Activated T-cell treated with anti-CD3 and anti-CD28 coated beads for 1 hour (primary cell): Measurements from ENCODE around the gene ZBTB45.
A peak's percentile ranks its signal among the peaks of the same experiment; 100 is the strongest.
"Not testable (repeated sequence)": the region's sequence is repeated elsewhere in the genome, so short reads cannot be mapped to it uniquely, and the experiment has no call there.

ENCODE experiments used
- DNase-seq: peaks from one replicate; pipeline ENCODE4 v3.0.0-alpha.2; 2020; ENCODE audit warnings: low read depth

Gene ZBTB45

DNA sequence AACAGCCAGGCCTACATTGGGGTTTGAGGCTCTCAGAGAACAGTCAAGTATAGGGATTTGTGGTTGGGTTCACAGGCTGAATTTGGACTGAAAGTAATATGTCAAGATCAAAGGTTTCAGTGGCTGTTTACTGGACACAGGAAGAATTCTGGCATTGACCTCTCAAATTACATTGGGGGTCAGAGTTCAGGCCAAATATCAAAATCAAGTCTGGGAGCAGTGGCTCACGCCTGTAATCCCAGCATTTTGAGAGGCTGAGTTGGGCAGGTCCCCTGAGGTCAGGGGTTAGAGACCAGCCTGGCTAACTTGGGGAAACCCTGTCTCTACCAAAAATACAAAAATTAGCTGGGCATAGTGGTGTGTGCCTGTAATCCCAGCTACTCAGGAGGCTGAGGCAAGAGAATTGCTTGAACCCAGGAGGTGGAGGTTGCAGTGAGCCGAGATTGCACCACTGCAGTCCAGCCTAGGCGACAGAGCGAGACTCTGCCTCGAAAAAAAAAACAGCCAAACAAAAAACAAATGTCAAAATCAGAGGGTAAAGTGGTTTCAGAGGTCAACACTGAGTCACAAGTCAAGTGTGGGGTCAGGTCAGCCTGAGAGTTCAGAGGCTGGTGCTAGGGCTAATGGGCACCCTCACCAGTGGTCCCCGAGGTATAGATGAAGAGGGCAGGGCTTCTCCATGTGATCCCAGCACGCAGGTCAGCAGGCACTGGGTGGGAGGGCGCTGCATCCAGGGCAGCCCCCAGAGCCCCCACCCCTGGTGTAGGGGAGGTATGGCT, 9.3 kb downstream of the ZBTB45 start:
- DNase-seq, result no peak

DNA sequence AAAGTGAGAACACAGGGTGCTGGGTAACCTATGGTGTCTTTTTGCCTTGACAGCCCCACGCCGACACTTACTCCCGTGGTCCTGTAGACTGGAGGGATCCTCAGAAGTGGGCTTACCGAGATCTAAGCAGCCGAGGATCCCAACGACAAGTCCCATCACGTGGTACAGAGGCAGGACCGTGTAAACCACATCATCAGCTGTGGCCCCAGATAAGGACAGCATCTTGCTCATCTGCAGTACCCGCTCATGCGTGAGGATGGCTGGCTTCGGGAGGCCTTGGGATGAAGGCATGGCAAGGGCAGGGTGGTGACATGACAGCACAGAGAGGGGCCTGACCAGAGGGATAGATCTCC, 9.9 kb downstream of the ZBTB45 start:
- no peak for DNase-seq

DNA sequence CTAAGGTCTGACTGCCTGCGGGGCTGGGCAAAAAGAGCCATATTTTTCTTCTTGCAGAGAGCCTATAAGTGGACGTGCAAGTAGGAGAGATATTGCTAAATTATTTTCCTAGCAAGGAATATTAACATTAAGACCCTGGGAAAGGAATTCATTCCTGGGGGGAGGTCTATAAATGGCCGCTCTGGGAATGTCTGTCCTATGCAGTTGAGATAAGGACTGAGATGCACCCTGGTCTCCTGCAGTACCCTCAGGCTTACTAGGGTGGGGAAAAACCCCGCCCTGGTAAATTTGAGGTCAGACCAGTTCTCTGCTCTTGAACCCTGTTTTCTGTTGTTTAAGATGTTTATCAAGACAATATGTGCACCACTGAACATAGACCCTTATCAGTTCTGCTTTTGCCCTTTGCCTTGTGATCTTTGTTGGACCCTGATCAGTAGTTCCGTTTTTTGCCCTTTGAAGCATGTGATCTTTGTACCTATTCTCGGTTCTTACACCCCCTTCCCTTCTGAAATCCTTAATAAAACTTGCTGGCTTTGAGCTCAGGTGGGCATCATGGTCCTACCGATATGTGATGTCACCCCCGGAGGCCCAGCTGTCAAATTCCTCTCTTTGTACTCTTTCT, 11.9 kb downstream of the ZBTB45 start:
- not testable (repeated sequence) for DNase-seq

DNA sequence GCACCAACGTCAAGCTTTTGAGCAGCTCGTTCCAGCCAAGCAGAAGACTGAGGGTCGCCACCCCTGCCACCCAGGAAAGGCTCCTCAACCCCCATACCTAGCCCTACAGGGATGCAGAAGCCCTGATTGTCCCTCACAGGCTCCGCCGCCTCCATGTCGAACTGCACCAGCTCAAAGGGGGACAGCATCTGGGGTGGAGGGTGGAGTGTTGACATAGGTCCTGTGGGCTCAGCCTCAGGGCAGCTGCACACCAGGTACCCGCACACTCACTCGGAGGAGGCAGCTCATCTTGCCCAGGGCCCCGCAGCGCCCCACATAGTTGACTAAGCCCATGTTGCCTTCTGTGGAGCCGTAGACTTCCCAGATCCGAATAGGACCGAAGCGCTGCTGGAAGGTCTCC, 19.4 kb downstream of the ZBTB45 start:
- DNase-seq, result no peak

DNA sequence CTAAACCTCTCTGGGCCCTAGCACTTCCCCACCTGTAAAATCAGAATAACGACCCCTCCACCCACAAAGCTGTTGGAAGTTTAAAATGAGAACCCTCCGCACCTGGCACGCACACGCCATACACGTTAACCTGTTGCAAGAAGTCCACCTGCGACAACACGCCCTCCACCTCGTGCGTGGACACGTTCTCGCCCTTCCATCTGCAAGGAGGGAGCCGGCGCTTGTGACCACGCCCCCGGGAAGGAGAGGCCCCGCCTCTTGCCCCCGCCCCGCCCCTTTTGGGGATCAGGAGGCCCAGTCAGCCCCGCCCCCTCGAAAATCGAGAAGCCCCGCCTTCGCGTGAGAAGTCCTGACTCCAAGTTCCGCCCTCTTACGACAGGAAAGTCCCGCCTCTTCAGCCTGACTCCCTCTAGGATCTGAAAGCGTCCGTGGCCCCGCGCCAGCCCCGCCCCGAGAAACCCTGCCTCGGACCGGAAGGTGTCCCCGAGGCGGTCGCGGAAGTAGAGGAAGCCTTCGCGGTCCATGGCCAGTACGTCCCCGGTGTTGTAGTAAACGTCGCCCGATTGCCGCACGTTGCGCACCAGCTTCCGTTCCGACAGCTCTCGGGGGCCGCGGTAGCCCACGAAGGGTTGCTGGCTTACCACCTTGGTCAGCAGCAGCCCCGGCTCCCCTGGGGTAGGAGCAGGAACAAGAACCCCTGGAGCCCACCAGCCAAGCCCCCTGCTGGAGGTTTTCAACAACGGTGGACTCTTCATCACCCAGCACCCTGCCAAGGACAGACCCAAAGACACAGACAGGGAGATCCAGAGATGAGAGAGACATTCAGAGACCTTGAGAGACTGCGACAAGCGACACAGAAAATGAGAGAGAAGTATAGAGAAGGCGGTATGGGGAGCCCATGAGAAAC, 20.3 kb downstream of the ZBTB45 start:
- peak; percentile 94 for DNase-seq

DNA sequence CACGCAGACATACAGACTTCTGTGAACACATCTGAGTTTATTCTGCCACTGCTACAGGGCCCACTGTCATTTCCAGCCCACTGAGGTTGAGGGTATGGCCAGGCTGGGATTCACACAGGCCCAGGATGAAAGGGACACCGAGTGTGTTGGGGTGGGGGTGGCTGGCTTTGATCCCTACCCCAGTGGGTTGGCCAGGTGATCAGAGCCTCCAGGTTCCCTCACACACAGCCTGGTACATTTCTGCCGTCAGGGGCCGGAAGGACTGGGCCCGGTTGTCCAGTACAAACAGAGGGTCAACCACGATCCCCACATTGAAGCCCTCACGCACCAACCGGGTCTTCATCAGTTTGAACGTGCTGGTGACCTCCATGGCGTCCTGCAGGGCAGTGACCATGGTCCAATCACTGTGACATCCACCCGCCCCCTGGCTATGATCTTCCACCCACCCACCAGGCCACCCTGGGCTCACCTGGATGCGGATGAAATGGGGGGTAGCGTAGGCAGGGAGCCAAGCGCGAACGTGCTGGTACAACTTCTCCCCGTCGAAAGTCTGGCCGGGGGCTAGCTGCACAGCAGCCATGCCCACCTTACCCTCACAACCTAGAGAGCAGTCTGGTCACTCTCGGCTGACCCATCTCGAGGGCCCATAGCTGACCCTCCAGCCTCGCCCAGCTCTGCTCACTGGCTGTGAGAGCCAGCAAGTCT, 21.1 kb downstream of the ZBTB45 start:
- DNase-seq, result no peak

- DNase-seq, result no peak
These were observed 21.9 kb downstream of the ZBTB45 start for GRCh38 chr19:58497634-58498170.

DNA sequence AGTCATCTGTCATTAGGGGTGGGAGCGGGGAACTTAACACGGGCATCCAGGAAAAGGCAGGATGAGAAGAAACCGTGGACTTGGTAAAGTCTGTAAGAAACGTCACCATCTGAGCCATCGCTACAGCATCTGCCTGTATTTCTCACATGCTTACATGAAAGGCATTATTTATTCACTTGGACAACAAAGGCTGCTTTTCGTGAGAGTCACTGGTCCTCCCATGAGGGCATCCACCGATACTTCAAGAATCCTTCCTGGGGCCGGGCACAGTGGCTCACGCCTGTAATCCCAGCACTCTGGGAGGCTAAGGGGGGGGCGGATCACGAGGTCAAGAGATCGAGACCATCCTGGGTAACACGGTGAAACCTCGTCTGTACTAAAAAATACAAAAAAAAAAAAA, 27.3 kb downstream of the ZBTB45 start:
- DNase-seq, result no peak

GRCh38 chr19:58491393-58491792, 28.2 kb downstream of the ZBTB45 start:
- no peak for DNase-seq

DNA sequence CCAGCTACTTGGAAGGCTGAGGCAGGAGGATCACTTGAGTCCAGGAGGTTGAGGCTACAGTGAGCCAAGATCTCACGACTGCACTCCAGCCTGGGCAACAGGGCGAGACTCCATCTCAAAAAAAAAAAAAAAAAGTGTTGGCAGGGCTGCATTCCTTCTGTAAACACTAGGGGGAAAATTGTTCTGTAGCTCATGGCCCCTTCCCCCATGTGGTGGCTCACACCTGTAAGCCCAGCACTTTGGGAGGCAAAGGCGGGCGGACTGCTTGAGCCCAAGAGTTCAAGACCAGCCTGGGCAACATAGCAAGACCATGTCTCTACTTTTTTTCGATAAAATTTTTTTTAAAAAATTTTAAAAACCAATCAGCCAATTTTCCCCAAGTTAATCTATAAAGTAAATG, 35.3 kb downstream of the ZBTB45 start:
- not testable (repeated sequence) for DNase-seq

GRCh38 chr19:58483776-58484175, 35.8 kb downstream of the ZBTB45 start:
- no peak for DNase-seq

- DNase-seq, result no peak
These were observed 37.2 kb downstream of the ZBTB45 start for GRCh38 chr19:58482372-58482771.

DNA sequence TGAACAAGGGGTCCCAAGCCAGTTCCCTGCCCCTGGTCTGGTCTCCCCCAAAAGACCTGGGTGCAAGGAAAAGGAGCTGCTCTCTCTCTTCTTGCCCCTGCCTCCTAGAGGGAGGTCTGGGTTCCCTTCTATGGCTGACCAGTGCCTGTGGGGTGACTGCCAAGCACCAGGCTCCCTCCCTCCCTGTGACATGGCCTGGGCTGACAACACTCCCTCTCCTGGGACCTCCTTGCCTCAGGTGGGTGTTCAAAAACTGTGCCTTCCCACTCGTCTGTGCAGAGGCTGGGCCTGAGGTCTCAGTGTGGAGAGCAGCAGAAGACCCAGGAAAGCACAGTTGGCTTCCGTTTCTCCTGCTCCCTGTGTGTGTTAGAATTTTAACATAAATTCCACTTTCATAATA, 38.8 kb downstream of the ZBTB45 start:
- DNase-seq, result no peak

DNA sequence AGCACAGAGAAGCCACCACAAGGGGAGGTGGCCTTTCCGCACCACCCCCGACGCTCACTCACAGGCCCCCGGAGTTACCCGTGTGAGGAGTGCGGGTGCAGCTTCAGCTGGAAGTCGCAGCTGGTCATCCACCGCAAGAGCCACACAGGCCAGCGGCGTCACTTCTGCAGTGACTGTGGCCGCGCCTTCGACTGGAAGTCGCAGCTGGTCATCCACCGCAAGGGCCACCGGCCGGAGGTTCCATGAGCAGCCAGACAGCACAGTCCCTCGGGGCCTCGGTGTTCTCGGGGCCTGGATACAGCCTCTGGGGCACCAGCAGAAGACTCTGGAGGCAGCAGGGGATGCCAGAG, 39.2 kb downstream of the ZBTB45 start:
- DNase-seq, result no peak

DNA sequence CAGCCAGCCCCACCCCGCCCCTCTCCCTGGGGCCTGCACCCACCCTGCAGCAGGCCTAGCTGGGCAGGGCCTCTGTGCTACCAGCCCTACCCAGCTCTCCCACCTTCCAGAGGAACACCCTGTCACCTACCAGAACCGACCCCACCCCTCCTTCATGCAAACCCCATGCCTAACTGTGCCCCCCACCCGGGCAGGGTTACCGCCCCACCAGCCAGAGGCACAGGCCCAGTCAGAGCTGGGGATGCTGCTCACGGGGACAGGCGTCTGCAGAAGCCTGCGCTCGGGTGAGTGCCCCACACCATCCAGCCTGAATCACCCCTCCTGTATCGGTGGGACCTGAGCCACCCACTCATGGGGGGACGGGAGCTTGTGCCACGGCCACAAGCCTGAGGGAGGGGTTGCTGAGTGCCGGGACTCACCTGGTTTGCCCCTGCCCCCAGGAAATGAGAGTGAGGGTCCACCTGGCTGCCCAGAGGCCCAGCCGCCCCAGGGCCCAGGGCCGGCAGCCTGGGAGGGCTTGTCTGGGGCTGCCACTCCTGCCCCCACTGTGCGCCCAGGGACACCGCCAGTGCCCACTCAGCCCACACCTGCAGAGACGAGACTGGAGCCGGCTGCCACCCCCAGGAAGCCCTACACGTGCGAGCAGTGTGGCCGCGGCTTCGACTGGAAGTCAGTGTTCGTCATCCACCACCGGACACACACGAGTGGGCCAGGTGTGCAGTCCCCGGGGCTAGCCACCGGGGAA, 39.7 kb downstream of the ZBTB45 start:
- DNase-seq, result no peak

DNA sequence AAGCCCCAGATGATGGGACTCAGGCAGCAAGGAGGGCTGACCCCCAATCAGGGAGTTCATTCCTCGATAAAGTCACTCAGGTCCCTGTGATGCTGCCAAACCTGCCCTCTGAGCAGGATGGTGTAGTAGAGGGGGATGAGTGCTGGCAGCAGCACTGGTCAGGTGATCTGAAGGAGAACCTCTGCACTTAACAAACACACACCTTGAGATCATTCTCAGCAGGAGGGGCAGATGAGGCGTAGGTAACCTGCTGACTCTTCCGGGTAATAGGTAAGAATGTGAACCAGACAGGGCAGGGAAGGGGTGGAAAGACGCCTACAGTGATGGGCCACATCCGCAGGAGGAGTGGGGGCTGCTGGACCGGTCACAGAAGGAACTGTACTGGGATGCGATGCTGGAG, 40.3 kb downstream of the ZBTB45 start:
- no peak for DNase-seq

DNA sequence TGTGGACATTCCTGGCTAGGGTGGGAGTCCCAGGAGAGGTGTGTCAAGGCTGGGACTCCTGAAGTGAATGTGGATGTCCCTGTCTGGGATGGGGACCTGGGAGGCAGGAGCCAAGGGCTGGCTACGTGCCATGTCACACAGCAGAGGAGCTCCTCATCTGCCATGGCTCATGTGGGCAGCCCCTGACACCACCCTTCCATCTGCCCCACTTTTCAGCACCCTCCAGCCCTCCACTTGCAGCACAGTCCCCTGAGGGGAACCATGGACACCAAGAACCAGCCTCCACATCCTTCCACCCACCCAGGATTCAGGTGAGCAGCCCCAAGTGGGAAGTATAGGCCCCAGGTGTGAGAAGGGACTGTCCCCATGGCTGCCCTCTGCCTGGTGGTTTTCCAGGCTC, 41.7 kb downstream of the ZBTB45 start:
- no peak for DNase-seq

DNA sequence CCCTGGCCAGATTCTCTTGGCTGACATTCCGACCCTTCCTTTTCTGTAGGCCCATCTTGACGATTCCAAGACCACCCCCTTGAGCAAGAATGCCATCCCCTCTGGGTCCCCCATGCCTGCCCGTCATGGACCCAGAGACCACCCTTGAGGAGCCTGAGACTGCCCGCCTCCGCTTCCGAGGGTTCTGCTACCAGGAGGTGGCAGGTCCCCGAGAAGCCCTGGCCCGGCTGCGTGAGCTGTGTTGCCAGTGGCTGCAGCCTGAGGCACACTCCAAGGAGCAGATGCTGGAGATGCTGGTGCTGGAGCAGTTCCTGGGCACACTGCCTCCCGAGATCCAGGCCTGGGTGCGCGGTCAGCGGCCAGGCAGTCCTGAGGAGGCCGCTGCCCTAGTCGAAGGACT, 42.5 kb downstream of the ZBTB45 start:
- DNase-seq, result no peak

- no peak for DNase-seq
These were observed 43.1 kb downstream of the ZBTB45 start for GRCh38 chr19:58476498-58477015.

GRCh38 chr19:58475714-58476497, 43.7 kb downstream of the ZBTB45 start, which contains the start of gene ZNF446:
Gene ZNF446 (plus strand): TSS chr19:58476352. CDS start chr19:58477219, 867 bp downstream.
- peak; percentile 89 for DNase-seq
